ENCODE measurements around the gene NSA2.

NSA2 gene

GRCh38 chr5:74822288-74822687 is 55.2 kb downstream of the NSA2 start:
- DNase-seq: no peak

GRCh38 chr5:74829413-74829812 is 62.4 kb downstream of the NSA2 start:
- DNase-seq: no peak
